HCT116 (cell line): ENCODE results near the gene HNRNPAB. TPM values are rescaled to one million over a fixed set of nuclear protein-coding genes. Genes with fewer than 3 reads are reported as not detected.

Experiments
- ATAC-seq: fragments of 200-7000 bp; cut with Tn5 transposase; 2 replicates; pipeline ENCODE4 v1.9.1; 2020; ENCODE audit warnings: mild to moderate bottlenecking, moderate library complexity
- BruUV-seq: library from RNA; stranded (reverse); fragments of 400-500 nt; replicated peaks from 2 replicates; lab custom pipeline; 2021; lab: Mats Ljungman, UMichigan
- CTCF ChIA-PET: fragments of 300-600 bp; sonication (Branson Sonifier 250); formaldehyde crosslinking; loops from one replicate; lab custom pipeline; 2021; ENCODE audit warnings: antibody characterized with exemption; lab: Charles Lee
- POLR2A ChIA-PET: fragments of 300-600, 350-600 bp; sonication (Branson Sonifier 250); formaldehyde crosslinking; loops from one replicate; lab custom pipeline; 2021; ENCODE audit warnings: antibody characterized with exemption; lab: Charles Lee
- RAD21 ChIA-PET, 2 experiments: fragments of 300-600 bp; sonication (Branson Sonifier 250); formaldehyde crosslinking; loops; one replicate each; lab custom pipeline; 2023; ENCODE audit warnings: low total read pairs in 2 of 2; ENCODE audit not compliant: uncharacterized antibody in 2 of 2, unreplicated experiment in 2 of 2, low non-redundant PET in 1 of 2; lab: Charles Lee
- DNase-seq: peaks from one replicate; pipeline ENCODE4 v3.0.0-alpha.2; 2010; ENCODE audit warnings: low read depth, low spot score
- H2AFZ ChIP-seq: fragments of 200-600 bp; shearing (Covaris generic), sonication (generic); 2 replicates; pipeline ENCODE4 v1.6.1; 2017; ENCODE audit warnings: low read depth, mixed run types, mixed read lengths, antibody characterized with exemption, low read length; ENCODE audit not compliant: poor library complexity, severe bottlenecking
- H3K27ac ChIP-seq: 2 replicates; pipeline ENCODE4 v1.5.1; 2012; ENCODE audit warnings: low read depth, low read length
- H3K27me3 ChIP-seq: fragments of 200-600 bp; sonication (generic); 2 replicates; pipeline ENCODE4 v1.6.1; 2016; ENCODE audit warnings: mixed run types, low read length, mixed read lengths; ENCODE audit not compliant: insufficient read depth
- H3K36me3 ChIP-seq, 2 experiments: fragments of 200-500 bp in 1 of 2; fragments of 200-600 bp in 1 of 2; sonication (Bioruptor generic) in 1 of 2; sonication (generic) in 1 of 2; 2 replicates each; pipeline versions ENCODE4 v1.5.1 to v1.6.1; 2014 to 2016; ENCODE audit warnings: low read length in 2 of 2, inconsistent platforms in 1 of 2, mixed read lengths in 1 of 2, mixed run types in 1 of 2; ENCODE audit not compliant: insufficient read depth in 2 of 2, control insufficient read depth in 1 of 2
- H3K4me1 ChIP-seq, 2 experiments: fragments of 200-600 bp in 1 of 2; sonication (generic) in 1 of 2; 2 replicates each; pipeline versions ENCODE4 v1.5.1 to v1.6.1; 2012 to 2017; ENCODE audit warnings: low read length in 2 of 2, inconsistent platforms in 1 of 2, mild to moderate bottlenecking in 1 of 2, mixed read lengths in 1 of 2, mixed run types in 1 of 2, moderate library complexity in 1 of 2; ENCODE audit not compliant: insufficient read depth in 2 of 2, control insufficient read depth in 1 of 2
- H3K4me2 ChIP-seq: fragments of 200-600 bp; sonication (generic); 2 replicates; pipeline ENCODE4 v1.6.1; 2017; ENCODE audit warnings: mixed run types, low read length, mixed read lengths
- H3K4me3 ChIP-seq, 2 experiments: fragments of 200-600 bp in 1 of 2; sonication (generic) in 1 of 2; replicated peaks in 1 of 2; 2 replicates each; pipeline ENCODE4 v1.5.1; 2011 to 2016; ENCODE audit warnings: low read length in 2 of 2, control low read depth in 1 of 2, low read depth in 1 of 2, mild to moderate bottlenecking in 1 of 2, mixed read lengths in 1 of 2, mixed run types in 1 of 2
- H3K79me2 ChIP-seq: fragments of 200-600 bp; sonication (generic); 2 replicates; pipeline ENCODE4 v1.6.1; 2017; ENCODE audit warnings: mild to moderate bottlenecking, mixed run types, low read length, moderate library complexity, mixed read lengths; ENCODE audit not compliant: insufficient read depth
- H3K9ac ChIP-seq: fragments of 200-600 bp; sonication (generic); 2 replicates; pipeline ENCODE4 v1.6.1; 2016; ENCODE audit warnings: low read length, mixed read lengths
- H3K9me2 ChIP-seq: fragments of 200-600 bp; sonication (generic), shearing (Covaris generic); 2 replicates; pipeline ENCODE4 v1.6.1; 2017; ENCODE audit warnings: mixed run types, mild to moderate bottlenecking, moderate library complexity; ENCODE audit not compliant: insufficient read depth
- H3K9me3 ChIP-seq, 2 experiments: fragments of 200-500 bp in 1 of 2; fragments of 200-600 bp in 1 of 2; sonication (Bioruptor generic) in 1 of 2; sonication (generic) in 1 of 2; 2 replicates each; pipeline ENCODE4 v1.6.1; 2014 to 2017; ENCODE audit warnings: low read length in 2 of 2, mixed read lengths in 2 of 2, inconsistent platforms in 1 of 2, low read depth in 1 of 2, mild to moderate bottlenecking in 1 of 2, mixed run types in 1 of 2, moderate library complexity in 1 of 2; ENCODE audit not compliant: control insufficient read depth in 1 of 2, insufficient read depth in 1 of 2
- H4K20me1 ChIP-seq: fragments of 200-600 bp; sonication (generic), shearing (Covaris generic); 2 replicates; pipeline ENCODE4 v1.6.1; 2017; ENCODE audit warnings: mixed run types, mild to moderate bottlenecking, moderate library complexity; ENCODE audit not compliant: insufficient read depth
- CBX3 ChIP-seq: IDR thresholded peaks from 2 replicates; pipeline ENCODE4 v1.6.1; 2012; ENCODE audit warnings: low read depth
- CEBPB ChIP-seq: IDR thresholded peaks from 2 replicates; pipeline ENCODE4 v1.6.1; 2012; ENCODE audit warnings: low read depth
- CTCF ChIP-seq, 3 experiments: fragments of 200-600 bp in 1 of 3; sonication (generic) in 1 of 3; IDR thresholded peaks in 2 of 3; conservative IDR thresholded peaks in 1 of 3; 2 replicates each; pipeline ENCODE4 v1.5.1; 2012 to 2017; ENCODE audit warnings: low read depth in 2 of 3, low read length in 2 of 3, antibody characterized with exemption in 1 of 3, borderline replicate concordance in 1 of 3, control low read depth in 1 of 3, mild to moderate bottlenecking in 1 of 3, mixed read lengths in 1 of 3, mixed run types in 1 of 3, moderate library complexity in 1 of 3; ENCODE audit not compliant: insufficient read depth in 1 of 3
- ELF1 ChIP-seq: IDR thresholded peaks from 2 replicates; pipeline ENCODE4 v1.6.1; 2012; ENCODE audit warnings: low read depth, borderline replicate concordance
- EZH2 ChIP-seq: fragments of 200-600 bp; sonication (generic); IDR thresholded peaks from 2 replicates; pipeline ENCODE4 v1.6.1; 2017; ENCODE audit warnings: antibody characterized with exemption, mixed run types
- JUND ChIP-seq: IDR thresholded peaks from 2 replicates; pipeline ENCODE4 v1.6.1; 2012
- REST ChIP-seq: IDR thresholded peaks from 2 replicates; pipeline ENCODE4 v1.6.1; 2012; ENCODE audit warnings: low read depth
- SIN3A ChIP-seq: IDR thresholded peaks from 2 replicates; pipeline ENCODE4 v1.6.1; 2012; ENCODE audit warnings: low read depth
- SP1 ChIP-seq: IDR thresholded peaks from 2 replicates; pipeline ENCODE4 v1.6.1; 2012; ENCODE audit warnings: low read depth
- SRF ChIP-seq: IDR thresholded peaks from 2 replicates; pipeline ENCODE4 v1.6.1; 2012; ENCODE audit warnings: low read depth
- YY1 ChIP-seq: IDR thresholded peaks from 2 replicates; pipeline ENCODE4 v1.6.1; 2011; ENCODE audit warnings: low read length, low read depth, moderate library complexity, mild to moderate bottlenecking; ENCODE audit not compliant: insufficient replicate concordance; ENCODE audit errors: extremely low read depth
- ZNF274 ChIP-seq: fragments of 200-500 bp; sonication (Bioruptor generic); IDR thresholded peaks from 2 replicates; pipeline ENCODE4 v1.6.1; 2014; ENCODE audit warnings: mild to moderate bottlenecking, low read depth, low read length, inconsistent platforms
- intact Hi-C: fragments of 100-400 bp; cut with micrococcal nuclease; formaldehyde crosslinking; loops from 2 replicates; pipeline ENCODE4 v1.10.0; 2022
- total RNA-seq: library from RNA; stranded (reverse); gene quantifications from one replicate; pipeline ENCODE4 v1.2.1, GENCODE V29; 2021; ENCODE audit not compliant: unreplicated experiment

Gene HNRNPAB
- total RNA-seq, 1 experiment from 2014 or later: 273 TPM

GRCh38 chr5:178218827-178219226 lies 14.5 kb downstream of the HNRNPAB start:
- no peak overlapping the region for H3K4me3 ChIP-seq
- no peak overlapping the region for H3K9ac ChIP-seq
- H3K4me2 ChIP-seq: no peak overlapping the region
- H4K20me1 ChIP-seq: no peaks in the 10 kb centered on the region
- RAD21 ChIA-PET: no interaction called here
- H3K27ac ChIP-seq: no peak overlapping the region
- no TSS peak for BruUV-seq
- DNase-seq (no peak), ATAC-seq (no peak)
- intact Hi-C loops: no loop called here
- POLR2A ChIA-PET: no interaction called here
- H2AFZ ChIP-seq: no peak overlapping the region
- H3K4me1 ChIP-seq: peaks cover 3 to 14% of the 10 kb centered on the region in 2 experiments; a peak in 3 of 4 replicates
- CTCF ChIA-PET: no interaction called here
- TF ChIP-seq CTCF (IDR thresholded peaks at IDR 0.05 in 2 of 3, conservative IDR thresholded peaks at IDR 0.05 in 1 of 3; ENCODE audit: borderline replicate concordance in 1 of 3, insufficient read depth in 1 of 3, low read depth in 2 of 3, low read length in 2 of 3) (no peak), REST (no peak), CEBPB (no peak), CBX3 (no peak), SP1 (no peak), ZNF274 (no peak), ELF1 (no peak), SIN3A (no peak), SRF (no peak), JUND (no peak), EZH2 (no peak), YY1 (no peak)
- H3K9me3 ChIP-seq: no peaks in the 10 kb centered on the region
- no peaks in the 10 kb centered on the region for H3K27me3 ChIP-seq
- H3K79me2 ChIP-seq: peaks cover 7% of the 10 kb centered on the region; the same call in 1 of the 2 replicates
- H3K9me2 ChIP-seq: no peaks in the 10 kb centered on the region
- H3K36me3 ChIP-seq: peaks cover 16 to 29% of the 10 kb centered on the region in 2 experiments; a peak in 3 of 4 replicates
